ENCODE results near the gene TGM5.

- TF ChIP-seq CTCF (IDR thresholded peaks at IDR 0.05 in 8 of 11, conservative IDR thresholded peaks at IDR 0.05 in 3 of 11), result no peak
- no peak for TF ChIP-seq POLR2A (IDR thresholded peaks at IDR 0.05)
Observed at GRCh38 chr15:43275740-43276562, 9.2 kb upstream of the TGM5 start.
